ENCODE results near the gene KDF1. TPM values are rescaled to one million over a fixed set of nuclear protein-coding genes. Genes with fewer than 3 reads are reported as not detected.

KDF1 gene
- polyA plus RNA-seq, 10 donors = 1.5 to 1.6 TPM; not detected in 8

GRCh38 chr1:26921126-26921539 is 39.1 kb downstream of the KDF1 start:
- DNase-seq = no peak

GRCh38 chr1:26915204-26915842 is 44.9 kb downstream of the KDF1 start:
- DNase-seq = no peak

GRCh38 chr1:26913754-26914619 is 46.3 kb downstream of the KDF1 start, which contains the start of gene NR0B2:
Gene NR0B2, minus strand, starts transcription at chr1:26913975. Its CDS starts 35 bp downstream, at chr1:26913940.
- DNase-seq = no peak

GRCh38 chr1:26913389-26913753 is 46.9 kb downstream of the KDF1 start:
- DNase-seq = no peak

- no peak for DNase-seq
These were observed 48.1 kb downstream of the KDF1 start for GRCh38 chr1:26912147-26912490.

- no peak for DNase-seq
These were observed 48.7 kb downstream of the KDF1 start for GRCh38 chr1:26911399-26912146.

GRCh38 chr1:26910343-26911160 is 49.7 kb downstream of the KDF1 start:
- no peak for DNase-seq

- DNase-seq = no peak
These were observed 50.3 kb downstream of the KDF1 start for GRCh38 chr1:26909951-26910342.

- no peak for DNase-seq
These were observed 53.0 kb downstream of the KDF1 start for GRCh38 chr1:26907071-26907917.

GRCh38 chr1:26900815-26901511 is 59.3 kb downstream of the KDF1 start:
- no peak for DNase-seq

GRCh38 chr1:26900001-26900814 is 60.1 kb downstream of the KDF1 start, which contains the start of gene GPATCH3:
Gene GPATCH3, minus strand, starts transcription at chr1:26900467. Its CDS starts 25 bp downstream, at chr1:26900442.
- DNase-seq = peak; percentile 93 to 96 (median 94)

Other genes starting within 250 kb of the KDF1 start
- 1 to 10 TPM; 5.3 to 9.8 (median 7.2) TPM for gene PIGV, start 172.5 kb downstream of the KDF1 start, polyA plus RNA-seq (ENCODE audit: insufficient read length in 10 of 10)
- gene ZDHHC18, start 133.8 kb downstream of the KDF1 start, polyA plus RNA-seq (ENCODE audit: insufficient read length in 10 of 10) = 10 to 100 TPM; 14.5 to 19.7 (median 16.7) TPM
- 10 to 100 TPM in 2 of 10 donors, under 1 TPM in 8; 0.17 to 36.0 (median 0.26) TPM for gene SFN, start 97.3 kb downstream of the KDF1 start, polyA plus RNA-seq (ENCODE audit: insufficient read length in 10 of 10)
- gene GPN2, start 70.2 kb downstream of the KDF1 start, polyA plus RNA-seq (ENCODE audit: insufficient read length in 10 of 10) = 10 to 100 TPM; 16.0 to 21.2 (median 17.0) TPM
- gene GPATCH3, start 60.0 kb downstream of the KDF1 start, polyA plus RNA-seq (ENCODE audit: insufficient read length in 10 of 10) = 10 to 100 TPM in 4 of 10 donors, 1 to 10 TPM in 6; 7.7 to 12.8 (median 9.5) TPM
- gene NR0B2, start 46.5 kb downstream of the KDF1 start, polyA plus RNA-seq (ENCODE audit: insufficient read length in 10 of 10) = under 1 TPM in 1 of 10 donors, not detected in 9; 0.11 TPM
- 10 to 100 TPM; 43.3 to 69.6 (median 51.7) TPM for gene NUDC, start 38.7 kb downstream of the KDF1 start, polyA plus RNA-seq (ENCODE audit: insufficient read length in 10 of 10)
- gene TRNP1, start 33.2 kb upstream of the KDF1 start, polyA plus RNA-seq (ENCODE audit: insufficient read length in 10 of 10) = 1 to 10 TPM in 9 of 10 donors, under 1 TPM in 1; 0.80 to 6.2 (median 1.8) TPM
- gene TENT5B, start 52.4 kb upstream of the KDF1 start, polyA plus RNA-seq (ENCODE audit: insufficient read length in 10 of 10) = 1 to 10 TPM in 2 of 10 donors, under 1 TPM in 8; 0.31 to 1.7 (median 0.55) TPM
- gene SLC9A1, start 194.7 kb upstream of the KDF1 start, polyA plus RNA-seq (ENCODE audit: insufficient read length in 10 of 10) = 10 to 100 TPM in 9 of 10 donors, 1 to 10 TPM in 1; 10.0 to 19.9 (median 15.3) TPM

Measured in muscle of back (tissue), 11 donors.